Ovary (tissue), 9 donors: ENCODE measurements around the gene AP2B1. TPM values are rescaled to one million over a fixed set of nuclear protein-coding genes. Genes with fewer than 3 reads are reported as not detected.

Experiments used
- DNase-seq, 5 donors: peaks; one replicate each; pipeline ENCODE4 v3.0.0-alpha.2; 2019 to 2020
- H3K27ac ChIP-seq, 2 donors: fragments of 200-600 bp; one replicate each; pipeline versions ENCODE4 v1.5.1 to v1.8.0; 2019 to 2022
- H3K27me3 ChIP-seq: fragments of 200-600 bp; one replicate; pipeline ENCODE4 v1.8.0; 2022
- H3K36me3 ChIP-seq: fragments of 200-600 bp; sonication (generic); one replicate; pipeline ENCODE4 v1.5.1; 2019
- H3K4me1 ChIP-seq: one replicate; pipeline ENCODE4 v1.8.1; 2013; ENCODE audit warnings: mild to moderate bottlenecking, moderate library complexity; ENCODE audit not compliant: insufficient read depth
- H3K4me3 ChIP-seq: fragments of 200-600 bp; sonication (generic); one replicate; pipeline ENCODE4 v1.5.1; 2017
- H3K9me3 ChIP-seq, 2 donors: fragments of 200-600 bp in 1 of 2; sonication (generic) in 1 of 2; one replicate each; pipeline versions ENCODE4 v1.5.1 to v1.8.1; 2013 to 2019; ENCODE audit warnings: mild to moderate bottlenecking in 1 of 2, moderate library complexity in 1 of 2
- EP300 ChIP-seq: sonication (generic); formaldehyde crosslinking; IDR thresholded peaks from one replicate; pipeline ENCODE4 v1.6.1; 2017; ENCODE audit warnings: antibody characterized with exemption
- POLR2A ChIP-seq: fragments of 450-650 bp; IDR thresholded peaks from one replicate; pipeline ENCODE4 v1.6.1; 2017; ENCODE audit warnings: antibody characterized with exemption, mild to moderate bottlenecking, moderate library complexity
- WGBS, 3 donors: extraction: QIAGEN DNeasy Blood & Tissue Kit in 1 of 3; methylation state at CpG; one replicate each; pipeline versions ENCODE4 v1.1.5 to v1.1.7; 2013 to 2017; 5-methylcytosine and 5-hydroxymethylcytosine counted together
- intact Hi-C, 4 donors: fragments of 100-400 bp; cut with DNase I; formaldehyde crosslinking; loops; one replicate each; pipeline versions ENCODE4 v1.11.0 to v1.15.1; 2022 to 2023
- polyA plus RNA-seq, 2 donors: library from polyadenylated mRNA; stranded (reverse); fragments of 200-250 nt in 1 of 2; fragments of 350-450 nt in 1 of 2; fragmentation: Illumina TruSeq in 1 of 2; extraction: RNeasy Lipid Tissue Mini Kit (QIAGEN cat#74804) in 1 of 2; gene quantifications; one replicate each; pipeline ENCODE4 v1.2.3, GENCODE V29; 2013 to 2014
- total RNA-seq, 7 donors: library from RNA; depleted of rRNA in 2 of 7; stranded (reverse); fragments of >200 nt in 2 of 7; fragmentation: NEBNext Ultra II Directional in 3 of 7; extraction: Animal tissue kit (Norgen Biotek cat#: 25700) in 3 of 7; gene quantifications; one replicate each; pipeline versions ENCODE4 v1.1.0 to v1.2.4, GENCODE V29; 2016 to 2023
- TF ChIP-seq, protein P1 (sequence below), 3 donors: fragments of 450-650 bp in 2 of 3; fragments of 200-600 bp in 1 of 3; IDR thresholded peaks; one replicate each; pipeline versions ENCODE4 v1.5.1 to v1.8.0; 2016 to 2022; ENCODE audit warnings: antibody characterized with exemption in 3 of 3, mild to moderate bottlenecking in 1 of 3
- donor health status: DM: no; HTN: no; CAD: no; lungs with moderate emphysema.
- donor health status: DM: no; HTN: no; CAD: no.
- donor health status: Bipolar disorder and iron deficiency.
- donor health status: DM: yes; HTN: yes; CAD: no.
- donor health status: DM: no; HTN: no; CAD: no.
- donor health status: DM: yes; HTN: yes; CAD: no.

AP2B1 gene
- total and polyA plus RNA-seq, 9 donors: 42.6 to 170 (median 139) TPM

DNA sequence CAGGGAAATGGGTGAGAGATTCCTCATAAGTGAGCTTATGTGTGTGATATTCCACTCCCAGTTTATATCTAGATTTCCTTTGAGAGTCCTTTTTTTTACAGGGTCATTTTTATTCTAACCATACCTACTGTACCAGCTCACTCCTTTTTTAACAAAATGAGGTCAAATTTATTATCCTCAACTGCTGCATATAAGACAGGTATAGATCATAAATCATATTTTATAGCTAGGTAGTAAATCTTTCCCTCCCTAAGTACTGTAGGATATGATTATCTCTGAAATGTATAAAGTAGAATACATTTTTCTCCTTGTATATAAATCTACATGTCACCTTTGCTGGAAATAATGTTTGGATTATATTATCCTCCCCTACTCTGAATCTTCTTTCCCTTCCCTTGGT lies 31.5 kb downstream of the AP2B1 start:
- DNase-seq: no peak
- TF ChIP-seq EP300: no peak
- TF ChIP-seq, protein P1, sequence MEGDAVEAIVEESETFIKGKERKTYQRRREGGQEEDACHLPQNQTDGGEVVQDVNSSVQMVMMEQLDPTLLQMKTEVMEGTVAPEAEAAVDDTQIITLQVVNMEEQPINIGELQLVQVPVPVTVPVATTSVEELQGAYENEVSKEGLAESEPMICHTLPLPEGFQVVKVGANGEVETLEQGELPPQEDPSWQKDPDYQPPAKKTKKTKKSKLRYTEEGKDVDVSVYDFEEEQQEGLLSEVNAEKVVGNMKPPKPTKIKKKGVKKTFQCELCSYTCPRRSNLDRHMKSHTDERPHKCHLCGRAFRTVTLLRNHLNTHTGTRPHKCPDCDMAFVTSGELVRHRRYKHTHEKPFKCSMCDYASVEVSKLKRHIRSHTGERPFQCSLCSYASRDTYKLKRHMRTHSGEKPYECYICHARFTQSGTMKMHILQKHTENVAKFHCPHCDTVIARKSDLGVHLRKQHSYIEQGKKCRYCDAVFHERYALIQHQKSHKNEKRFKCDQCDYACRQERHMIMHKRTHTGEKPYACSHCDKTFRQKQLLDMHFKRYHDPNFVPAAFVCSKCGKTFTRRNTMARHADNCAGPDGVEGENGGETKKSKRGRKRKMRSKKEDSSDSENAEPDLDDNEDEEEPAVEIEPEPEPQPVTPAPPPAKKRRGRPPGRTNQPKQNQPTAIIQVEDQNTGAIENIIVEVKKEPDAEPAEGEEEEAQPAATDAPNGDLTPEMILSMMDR (IDR thresholded peaks at IDR 0.05): no peak
- no peak for TF ChIP-seq POLR2A
- no peaks in the 10 kb centered on the region for H3K36me3 ChIP-seq
- H3K4me1 ChIP-seq: no peaks in the 10 kb centered on the region
- no peak overlapping the region for H3K4me3 ChIP-seq
- H3K27ac ChIP-seq: no peak overlapping the region
- intact Hi-C loops: loop anchor here in 1 of 4 donors (10.0 kb wide), 1 partner anchor 126 kb away; no protein-coding TSS in a partner anchor
- no peaks in the 10 kb centered on the region for H3K27me3 ChIP-seq
- no peaks in the 10 kb centered on the region for H3K9me3 ChIP-seq

DNA sequence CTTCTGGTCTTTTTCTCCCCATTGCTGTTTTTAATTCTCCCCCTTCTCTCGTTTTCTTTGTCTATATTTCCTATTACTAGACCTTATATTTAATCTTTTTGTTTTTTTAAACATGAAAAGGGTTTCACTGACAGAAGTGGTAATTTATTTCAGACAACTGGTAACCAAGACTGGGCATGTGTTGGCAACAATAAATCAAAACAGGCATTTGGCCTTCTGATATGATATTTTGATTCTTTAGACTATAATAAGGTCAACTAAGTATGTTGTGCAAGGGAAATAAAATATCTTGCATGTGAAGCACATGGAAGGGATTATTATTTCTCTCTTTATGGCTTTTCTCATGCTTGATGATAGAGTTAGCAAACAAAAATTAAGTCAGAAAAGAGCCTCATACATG lies 34.6 kb downstream of the AP2B1 start:
- DNase-seq: no peak
- WGBS, 3 donors: 26 to 38% (median 31%) methylated on average over 1 of the region's 1 CpG
- Histone ChIP-seq H3K4me1 (no peaks in the 10 kb centered on the region), H3K27me3 (no peaks in the 10 kb centered on the region), H3K4me3 (no peak overlapping the region), H3K9me3 (no peaks in the 10 kb centered on the region), H3K27ac (no peak overlapping the region), H3K36me3 (no peaks in the 10 kb centered on the region)
- TF ChIP-seq, protein P1 (IDR thresholded peaks at IDR 0.05): no peak
- TF ChIP-seq EP300 (no peak), POLR2A (no peak)
- intact Hi-C loops: no loop called here

DNA sequence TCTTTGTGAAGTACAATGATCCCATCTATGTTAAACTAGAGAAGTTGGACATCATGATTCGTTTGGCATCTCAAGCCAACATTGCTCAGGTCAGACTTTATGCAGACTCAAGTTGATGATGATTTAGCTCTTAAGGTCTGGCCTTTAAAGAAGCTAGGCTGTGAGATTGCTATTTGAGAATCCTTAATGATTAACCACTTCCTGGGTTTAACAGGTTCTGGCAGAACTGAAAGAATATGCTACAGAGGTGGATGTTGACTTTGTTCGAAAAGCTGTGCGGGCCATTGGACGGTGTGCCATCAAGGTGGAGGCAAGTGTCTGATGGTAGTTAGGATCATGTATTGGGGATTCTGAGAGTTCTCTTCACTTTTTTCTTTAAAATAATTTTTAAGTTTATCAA lies 40.3 kb downstream of the AP2B1 start:
- no peak overlapping the region for H3K27ac ChIP-seq
- H3K36me3 ChIP-seq: no peaks in the 10 kb centered on the region
- no peaks in the 10 kb centered on the region for H3K4me1 ChIP-seq
- intact Hi-C loops: no loop called here
- WGBS, 3 donors: 92 to 95% (median 95%) methylated on average over 4 of the region's 4 CpGs
- H3K27me3 ChIP-seq: no peaks in the 10 kb centered on the region
- H3K4me3 ChIP-seq: no peak overlapping the region
- DNase-seq: no peak
- TF ChIP-seq POLR2A: no peak
- no peak for TF ChIP-seq EP300
- H3K9me3 ChIP-seq: no peaks in the 10 kb centered on the region

DNA sequence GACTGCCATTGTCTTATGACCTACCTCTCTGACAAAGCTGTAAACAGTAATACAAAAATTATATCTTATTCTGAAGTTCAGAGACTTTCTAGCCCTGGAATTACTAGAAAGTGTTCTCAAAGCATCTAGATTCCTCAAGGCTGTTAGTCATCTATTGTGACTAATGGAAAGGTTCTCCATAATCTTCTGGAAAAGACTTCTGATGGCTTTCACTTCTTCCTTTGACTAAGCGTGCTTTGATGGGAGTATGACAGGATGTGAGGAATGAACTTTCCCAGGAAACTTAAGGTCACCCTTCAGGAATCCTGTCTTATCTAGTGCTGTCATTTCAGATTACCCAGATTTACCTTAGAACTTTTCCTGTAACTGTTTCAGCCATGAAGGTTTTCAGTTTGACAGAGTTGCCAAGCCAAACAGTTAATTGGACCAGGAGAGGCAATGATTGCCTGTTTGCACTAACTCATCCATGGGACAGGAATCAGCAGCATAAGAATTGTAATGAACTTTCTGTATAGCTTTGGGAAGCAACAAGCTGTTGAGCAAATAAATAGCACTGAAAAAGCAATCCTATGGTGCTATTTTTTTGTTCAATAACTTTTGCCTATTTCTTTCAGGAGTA lies 43.5 kb downstream of the AP2B1 start:
- H3K36me3 ChIP-seq: no peaks in the 10 kb centered on the region
- no peak for DNase-seq
- no peaks in the 10 kb centered on the region for H3K27me3 ChIP-seq
- intact Hi-C loops: no loop called here
- TF ChIP-seq EP300 (no peak), POLR2A (no peak)
- TF ChIP-seq, protein P1 (IDR thresholded peaks at IDR 0.05): no peak
- H3K4me1 ChIP-seq: no peaks in the 10 kb centered on the region
- H3K4me3 ChIP-seq: no peak overlapping the region
- no peak overlapping the region for H3K27ac ChIP-seq
- 70 to 85% (median 79%) methylated on average over 1 of the region's 1 CpG for WGBS, 3 donors
- no peaks in the 10 kb centered on the region for H3K9me3 ChIP-seq

DNA sequence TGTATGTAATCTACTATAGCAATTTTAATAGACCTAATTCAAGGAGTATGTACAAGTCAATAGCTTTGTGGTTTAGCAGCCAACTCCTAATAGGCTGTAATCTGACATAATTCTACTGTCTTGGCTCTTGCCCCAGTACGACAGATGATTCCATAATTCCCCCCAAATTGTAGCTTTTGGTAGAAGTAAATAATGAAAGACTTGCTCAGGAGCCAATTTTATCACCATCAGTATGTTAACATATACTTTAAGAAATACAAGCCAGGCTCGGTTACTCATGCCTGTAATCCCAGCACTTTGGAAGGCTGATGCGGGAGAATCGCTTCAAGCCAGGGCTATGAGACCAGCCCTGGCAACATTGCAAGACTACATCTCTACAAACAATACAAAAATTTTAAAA lies 53.9 kb downstream of the AP2B1 start:
- intact Hi-C loops: no loop called here

More for the DNA sequence above, 53.9 kb downstream of the AP2B1 start:
- H3K4me3 ChIP-seq: no peak overlapping the region
- WGBS, 3 donors: 88 to 92% (median 91%) methylated on average over 4 of the region's 4 CpGs
- TF ChIP-seq EP300 (no peak), POLR2A (no peak)
- TF ChIP-seq, protein P1 (IDR thresholded peaks at IDR 0.05): no peak
- no peak overlapping the region for H3K27ac ChIP-seq
- no peak for DNase-seq
- H3K36me3 ChIP-seq: no peaks in the 10 kb centered on the region
- no peaks in the 10 kb centered on the region for H3K27me3 ChIP-seq
- H3K9me3 ChIP-seq: no peaks in the 10 kb centered on the region
- no peaks in the 10 kb centered on the region for H3K4me1 ChIP-seq
